Activated CD8-positive, alpha-beta T cell treated with anti-CD3 and anti-CD28 coated beads for 36 hours (primary cell): ENCODE data around the gene FAM78B. TPM values are rescaled to one million over a fixed set of nuclear protein-coding genes. Genes with fewer than 3 reads are reported as not detected.

ENCODE experiments used
- ATAC-seq: fragments of 200-7000 bp; cut with Tn5 transposase; one replicate; pipeline ENCODE4 v1.10.0; 2021; ENCODE audit warnings: mild to moderate bottlenecking, moderate library complexity
- CTCF ChIA-PET: fragments of 350-600 bp; sonication (Branson Sonifier 250); formaldehyde crosslinking; loops from one replicate; lab custom pipeline; 2021; ENCODE audit warnings: antibody characterized with exemption; lab: Charles Lee
- POLR2A ChIA-PET: fragments of 350-600 bp; sonication (Branson Sonifier 250); formaldehyde crosslinking; loops from one replicate; lab custom pipeline; 2021; ENCODE audit warnings: antibody characterized with exemption; lab: Charles Lee
- DNase-seq: peaks from one replicate; pipeline ENCODE4 v3.0.0-alpha.2; 2020
- H3K27ac Mint-ChIP-seq: one replicate; pipeline ENCODE4 v1.8.0; 2021; ENCODE audit warnings: mild to moderate bottlenecking, mixed read lengths
- H3K27me3 Mint-ChIP-seq: one replicate; pipeline ENCODE4 v1.8.0; 2021; ENCODE audit warnings: mixed read lengths
- H3K36me3 Mint-ChIP-seq: one replicate; pipeline ENCODE4 v1.8.0; 2021; ENCODE audit warnings: low read depth, mixed read lengths
- H3K4me1 Mint-ChIP-seq: one replicate; pipeline ENCODE4 v1.8.0; 2021; ENCODE audit warnings: low read depth, mixed read lengths
- H3K4me3 Mint-ChIP-seq: one replicate; pipeline ENCODE4 v1.8.0; 2021; ENCODE audit warnings: mild to moderate bottlenecking, moderate library complexity, mixed read lengths
- H3K9me3 Mint-ChIP-seq: one replicate; pipeline ENCODE4 v1.8.0; 2021; ENCODE audit warnings: mixed read lengths
- CTCF ChIP-seq: fragments of 200-600 bp; IDR thresholded peaks from one replicate; pipeline ENCODE4 v1.8.0; 2022; ENCODE audit warnings: antibody characterized with exemption, mild to moderate bottlenecking
- intact Hi-C: fragments of 100-400 bp; cut with micrococcal nuclease; formaldehyde crosslinking; loops from one replicate; pipeline ENCODE4 v1.10.0; 2022
- microRNA-seq: library from miRNA; unstranded; fragments of <30 nt; microRNA quantifications from one replicate; pipeline ENCODE4 v1.2.0, GENCODE V29; 2022; ENCODE audit warnings: borderline microRNAs expressed, borderline replicate concordance
- total RNA-seq, 2 experiments: library from RNA; stranded (reverse); gene quantifications; one replicate each; pipeline ENCODE4 v1.2.3, GENCODE V29; 2021

Gene FAM78B
- total RNA-seq, 2 experiments from 2014 or later, result 0.20 TPM; not detected in 1

GRCh38 chr1:166029196-166029945 lies 137.4 kb downstream of the FAM78B start:
- no peak for ATAC-seq
- CTCF ChIA-PET, result no interaction called here
- peaks cover 11% of the 10 kb centered on the region for H3K27me3 Mint-ChIP-seq
- H3K27ac Mint-ChIP-seq, result no peak overlapping the region
- no peak for TF ChIP-seq CTCF
- H3K36me3 Mint-ChIP-seq, result no peaks in the 10 kb centered on the region
- H3K4me1 Mint-ChIP-seq, result no peaks in the 10 kb centered on the region
- POLR2A ChIA-PET, result no interaction called here
- intact Hi-C loops, result no loop called here
- no peak overlapping the region for H3K4me3 Mint-ChIP-seq
- H3K9me3 Mint-ChIP-seq, result no peaks in the 10 kb centered on the region
- no peak for DNase-seq

GRCh38 chr1:166026555-166026954 lies 140.2 kb downstream of the FAM78B start:
- TF ChIP-seq CTCF, result no peak
- H3K36me3 Mint-ChIP-seq, result no peaks in the 10 kb centered on the region
- H3K4me1 Mint-ChIP-seq, result no peaks in the 10 kb centered on the region
- POLR2A ChIA-PET, result no interaction called here
- H3K9me3 Mint-ChIP-seq, result peaks cover 3% of the 10 kb centered on the region
- H3K27me3 Mint-ChIP-seq, result peaks cover 17% of the 10 kb centered on the region
- no peak overlapping the region for H3K27ac Mint-ChIP-seq
- CTCF ChIA-PET, result no interaction called here
- no peak for DNase-seq
- H3K4me3 Mint-ChIP-seq, result no peak overlapping the region
- no peak for ATAC-seq
- intact Hi-C loops, result no loop called here

- Mint-ChIP-seq H3K27ac (no peak overlapping the region), H3K4me3 (no peak overlapping the region), H3K4me1 (no peaks in the 10 kb centered on the region), H3K9me3 (peaks cover 3% of the 10 kb centered on the region), H3K36me3 (no peaks in the 10 kb centered on the region), H3K27me3 (peaks cover 16% of the 10 kb centered on the region)
- ChIA-PET POLR2A (no interaction called here), CTCF (no interaction called here)
- DNase-seq, result no peak
- intact Hi-C loops, result no loop called here
- no peak for TF ChIP-seq CTCF
- no peak for ATAC-seq
These were observed 140.7 kb downstream of the FAM78B start for GRCh38 chr1:166026143-166026542.

GRCh38 chr1:166020210-166020609 lies 146.6 kb downstream of the FAM78B start:
- DNase-seq, result no peak
- intact Hi-C loops, result no loop called here
- ChIA-PET POLR2A (no interaction called here), CTCF (no interaction called here)
- no peaks in the 10 kb centered on the region for H3K36me3 Mint-ChIP-seq
- ATAC-seq, result no peak
- TF ChIP-seq CTCF, result no peak
- no peak overlapping the region for H3K27ac Mint-ChIP-seq
- H3K4me1 Mint-ChIP-seq, result no peaks in the 10 kb centered on the region
- H3K9me3 Mint-ChIP-seq, result peaks cover 3% of the 10 kb centered on the region
- H3K27me3 Mint-ChIP-seq, result peaks cover 8% of the 10 kb centered on the region
- H3K4me3 Mint-ChIP-seq, result no peak overlapping the region

Small RNA genes within 50 kb of the gene (microRNA-seq; reads per million reads assigned to microRNA genes)
- not detected for gene MIR921
